IMR-90 (cell line): ENCODE data around the gene SH3D21. TPM values are rescaled to one million over a fixed set of nuclear protein-coding genes. Genes with fewer than 3 reads are reported as not detected.

Experiments
- ATAC-seq: fragments of 200-7000 bp; cut with Tn5 transposase; 2 replicates; pipeline ENCODE4 v1.9.1; 2020; ENCODE audit warnings: low read depth, mild to moderate bottlenecking, moderate library complexity
- BruUV-seq: library from RNA; stranded (reverse); fragments of 400-500 nt; replicated peaks from 2 replicates; lab custom pipeline; 2021; lab: Mats Ljungman, UMichigan
- CTCF ChIA-PET: fragments of 300-600 bp; formaldehyde crosslinking; extraction: SDS; loops from one replicate; lab custom pipeline; 2021; ENCODE audit warnings: antibody characterized with exemption; lab: Yijun Ruan, JAX
- POLR2A ChIA-PET: fragments of 300-600 bp; sonication (Branson Sonifier 250); formaldehyde crosslinking; loops from one replicate; lab custom pipeline; 2022; ENCODE audit warnings: antibody characterized with exemption; ENCODE audit not compliant: unreplicated experiment; lab: Charles Lee
- DNase-seq: peaks from one replicate; pipeline ENCODE4 v3.0.0; 2013
- H2AFZ ChIP-seq: replicated peaks from 2 replicates; pipeline ENCODE3; 2013; ENCODE audit warnings: low read length, mild to moderate bottlenecking; ENCODE audit not compliant: poor library complexity
- H2AK5ac ChIP-seq: 2 replicates; pipeline ENCODE4 v1.6.1; 2013; ENCODE audit warnings: low read depth, low read length, inconsistent platforms
- H2AK9ac ChIP-seq: replicated peaks from 2 replicates; pipeline ENCODE3; 2013; ENCODE audit warnings: mild to moderate bottlenecking, low read depth, low read length, moderate library complexity; ENCODE audit not compliant: poor library complexity
- H2BK120ac ChIP-seq: 2 replicates; pipeline ENCODE4 v1.6.1; 2013; ENCODE audit warnings: low read depth, low read length, inconsistent platforms
- H2BK15ac ChIP-seq: 3 replicates; pipeline ENCODE4 v1.6.1; 2013; ENCODE audit warnings: low read depth, low read length, inconsistent platforms
- H2BK20ac ChIP-seq: 2 replicates; pipeline ENCODE4 v1.6.1; 2013; ENCODE audit warnings: low read depth, mild to moderate bottlenecking, inconsistent platforms, low read length, moderate library complexity
- H2BK5ac ChIP-seq: 2 replicates; pipeline ENCODE4 v1.6.1; 2013; ENCODE audit warnings: mild to moderate bottlenecking, low read depth, low read length, inconsistent platforms; ENCODE audit not compliant: poor library complexity, severe bottlenecking
- H3K14ac ChIP-seq: replicated peaks from 2 replicates; pipeline ENCODE4 v1.6.1; 2013; ENCODE audit warnings: low read depth, low read length, inconsistent platforms
- H3K18ac ChIP-seq: 2 replicates; pipeline ENCODE4 v1.6.1; 2013; ENCODE audit warnings: low read depth, low read length, control low read depth
- H3K23ac ChIP-seq: 2 replicates; pipeline ENCODE4 v1.6.1; 2013; ENCODE audit warnings: low read depth, low read length, inconsistent platforms
- H3K27ac ChIP-seq: 2 replicates; pipeline ENCODE4 v1.5.1; 2013; ENCODE audit warnings: mild to moderate bottlenecking, control low read depth, low read length; ENCODE audit not compliant: insufficient read depth
- H3K27me3 ChIP-seq: 2 replicates; pipeline ENCODE4 v1.6.1; 2013; ENCODE audit warnings: low read length; ENCODE audit not compliant: control insufficient read depth, insufficient read depth
- H3K36me3 ChIP-seq: 2 replicates; pipeline ENCODE4 v1.6.1; 2013; ENCODE audit warnings: low read length, mixed read lengths; ENCODE audit not compliant: control insufficient read depth, insufficient read depth
- H3K4ac ChIP-seq: 2 replicates; pipeline ENCODE4 v1.6.1; 2013; ENCODE audit warnings: low read depth, low read length, inconsistent platforms
- H3K4me1 ChIP-seq: 2 replicates; pipeline ENCODE4 v1.6.1; 2013; ENCODE audit warnings: low read length, mixed read lengths; ENCODE audit not compliant: control insufficient read depth, insufficient read depth
- H3K4me2 ChIP-seq: 2 replicates; pipeline ENCODE4 v1.6.1; 2013; ENCODE audit warnings: low read depth, mild to moderate bottlenecking, control low read depth, low read length, moderate library complexity
- H3K4me3 ChIP-seq: 2 replicates; pipeline ENCODE4 v1.5.1; 2013; ENCODE audit warnings: low read depth, mild to moderate bottlenecking, control low read depth, low read length, moderate library complexity; ENCODE audit not compliant: insufficient read depth
- H3K56ac ChIP-seq: 2 replicates; pipeline ENCODE4 v1.6.1; 2013; ENCODE audit warnings: low read length, inconsistent platforms; ENCODE audit not compliant: insufficient read depth; ENCODE audit errors: extremely low read depth
- H3K79me1 ChIP-seq, 2 experiments: 2 replicates each; pipeline ENCODE4 v1.6.1; 2013; ENCODE audit warnings: low read length in 2 of 2, inconsistent platforms in 1 of 2, low read depth in 1 of 2
- H3K9ac ChIP-seq: 2 replicates; pipeline ENCODE4 v1.6.1; 2013; ENCODE audit warnings: low read depth, low read length, control low read depth
- H3K9me1 ChIP-seq: 2 replicates; pipeline ENCODE4 v1.6.1; 2013; ENCODE audit warnings: low read length, inconsistent platforms; ENCODE audit not compliant: insufficient read depth
- H3K9me3 ChIP-seq: 2 replicates; pipeline ENCODE4 v1.6.1; 2013; ENCODE audit warnings: low read length; ENCODE audit not compliant: control insufficient read depth, insufficient read depth
- H4K20me1 ChIP-seq: 2 replicates; pipeline ENCODE4 v1.6.1; 2013; ENCODE audit warnings: low read length, inconsistent platforms; ENCODE audit not compliant: insufficient read depth
- H4K5ac ChIP-seq: 2 replicates; pipeline ENCODE4 v1.6.1; 2013; ENCODE audit warnings: mild to moderate bottlenecking, low read depth, low read length, control low read depth
- H4K8ac ChIP-seq, 2 experiments: 2 replicates each; pipeline ENCODE4 v1.6.1; 2013; ENCODE audit warnings: low read depth in 2 of 2, low read length in 2 of 2, control low read depth in 1 of 2, inconsistent platforms in 1 of 2
- H4K91ac ChIP-seq: 2 replicates; pipeline ENCODE4 v1.6.1; 2013; ENCODE audit warnings: low read depth, low read length, inconsistent platforms; ENCODE audit not compliant: insufficient read depth
- BHLHE40 ChIP-seq: fragments of 150-350 bp; IDR thresholded peaks from 2 replicates; pipeline ENCODE4 v1.6.1; 2016; ENCODE audit warnings: mild to moderate bottlenecking, low read depth, low read length
- CHD1 ChIP-seq: IDR thresholded peaks from 2 replicates; pipeline ENCODE4 v1.6.1; 2012; ENCODE audit warnings: low read depth, low read length, improper control_type of control experiment
- FOS ChIP-seq: fragments of 150-350 bp; IDR thresholded peaks from 2 replicates; pipeline ENCODE4 v1.6.1; 2016; ENCODE audit warnings: low read depth, low read length
- MAFK ChIP-seq: IDR thresholded peaks from 2 replicates; pipeline ENCODE4 v1.6.1; 2012; ENCODE audit warnings: low read depth, low read length, improper control_type of control experiment
- MAZ ChIP-seq: IDR thresholded peaks from 2 replicates; pipeline ENCODE4 v1.6.1; 2012; ENCODE audit warnings: low read depth, mild to moderate bottlenecking, low read length, improper control_type of control experiment, moderate library complexity, borderline replicate concordance
- NFE2L2 ChIP-seq: fragments of 150-350 bp; IDR thresholded peaks from 2 replicates; pipeline ENCODE4 v1.6.1; 2016; ENCODE audit warnings: low read depth, mild to moderate bottlenecking, low read length
- USF2 ChIP-seq: fragments of 150-350 bp; IDR thresholded peaks from 2 replicates; pipeline ENCODE4 v1.6.1; 2017; ENCODE audit warnings: mild to moderate bottlenecking, antibody characterized with exemption, low read length, low read depth
- WGBS, 2 experiments: methylation state at CpG; one replicate each; pipeline versions ENCODE4 v1.1.5 to v1.1.7; 2013; ENCODE audit warnings: missing lambda C conversion rate in 2 of 2; ENCODE audit not compliant: insufficient read length in 1 of 2; ENCODE audit errors: extremely low coverage in 2 of 2; 5-methylcytosine and 5-hydroxymethylcytosine counted together
- dilution Hi-C: fragments of 300-500 bp; cut with HindIII; formaldehyde crosslinking; loops from one replicate; pipeline ENCODE4 v1.14.3; 2018; ENCODE audit warnings: low sequenced_read_pairs; ENCODE audit not compliant: unreplicated experiment
- in situ Hi-C: fragments of 300-500 bp; cut with MboI; formaldehyde crosslinking; loops from 3 replicates; pipeline ENCODE4 v1.14.3; 2019; ENCODE audit warnings: low sequenced_read_pairs, inconsistent platforms, mixed read lengths
- intact Hi-C: fragments of 100-400 bp; cut with micrococcal nuclease; formaldehyde crosslinking; loops from 2 replicates; pipeline ENCODE4 v1.10.0; 2022
- polyA plus RNA-seq, 3 experiments: library from polyadenylated mRNA; depleted of rRNA; stranded (reverse); fragments of >200 nt; gene quantifications; 2 replicates each; pipeline ENCODE4 v1.2.3, GENCODE V29; 2012; ENCODE audit warnings: low replicate concordance in 1 of 3
- total RNA-seq: library from RNA; depleted of rRNA; stranded (reverse); fragments of >200 nt; gene quantifications from 2 replicates; pipeline ENCODE4 v1.2.3, GENCODE V29; 2012

Gene SH3D21
- total and polyA plus RNA-seq, 2 of the 4 experiments (the other 2 are of a cell fraction): 1.8 to 11.9 TPM

DNA sequence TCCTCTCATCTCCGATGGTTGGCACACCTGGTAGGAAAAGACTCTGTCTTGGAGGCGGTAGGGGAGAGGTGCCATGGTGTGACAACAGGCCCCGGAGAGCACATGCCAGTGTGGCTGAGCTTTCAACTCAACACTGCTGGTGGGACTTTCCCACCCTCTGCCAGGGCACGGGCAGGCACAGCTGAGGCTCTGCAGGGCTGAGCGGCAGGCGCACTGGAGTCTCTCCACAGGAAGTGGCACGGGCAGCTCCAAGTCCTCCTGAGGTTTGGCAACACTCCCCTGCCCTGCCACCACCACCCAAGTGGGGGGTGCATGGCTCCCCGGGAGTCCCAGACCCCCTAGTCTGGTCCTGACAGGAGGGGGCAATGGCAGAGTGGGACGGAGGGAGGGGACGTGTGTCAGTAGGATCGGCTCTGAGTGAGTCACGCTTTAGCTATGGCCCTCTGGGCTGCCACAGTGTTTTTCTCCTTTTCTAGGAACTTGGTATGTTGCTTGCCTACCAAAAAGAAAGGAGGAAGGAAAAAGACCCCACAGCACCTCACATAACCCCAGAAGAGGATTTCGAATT lies 44.6 kb downstream of the SH3D21 start:
- ATAC-seq: peak; percentile 73
- POLR2A ChIA-PET: interaction anchor here (1.2 kb wide), 1 partner anchor 36 kb away, joined by 3 read pairs; no protein-coding TSS in a partner anchor
- Histone ChIP-seq H4K5ac (peak overlapping the region; percentile 77), H4K8ac (peak overlapping the region; percentile 78 to 98), H3K4me2 (peak overlapping the region; percentile 53), H3K4me1 (peaks cover 45% of the 10 kb centered on the region), H3K9ac (peak overlapping the region; percentile 50), H3K27ac (peak overlapping the region; percentile 91), H2BK20ac (peak overlapping the region; percentile 98), H2BK120ac (peak overlapping the region; percentile 99), H4K91ac (peak overlapping the region; percentile 100), H2AK9ac (peak overlapping the region; percentile 100), H3K56ac (peak overlapping the region; percentile 97), H2BK5ac (peak overlapping the region; percentile 99), H4K20me1 (no peaks in the 10 kb centered on the region), H2AFZ (peak overlapping the region; percentile 86), H3K4ac (peak overlapping the region; percentile 100), H2BK15ac (peak overlapping the region; percentile 97), H3K27me3 (no peaks in the 10 kb centered on the region), H3K4me3 (no peak overlapping the region), H3K36me3 (peaks cover 49% of the 10 kb centered on the region), H3K9me1 (peaks cover 37% of the 10 kb centered on the region), H3K9me3 (no peaks in the 10 kb centered on the region), H2AK5ac (peak overlapping the region; percentile 99), H3K18ac (peak overlapping the region; percentile 81), H3K79me1 (peaks cover 13 to 70% of the 10 kb centered on the region in 2 experiments; a peak in 3 of 4 replicates), H3K23ac (peak overlapping the region; percentile 99), H3K14ac (peak overlapping the region; percentile 98)
- intact Hi-C loops (loop anchor here (2.0 kb wide), 2 partner anchors 28 to 70 kb away; partner anchors contain the start of gene EVA1B), dilution Hi-C loops (no loop called here), in situ Hi-C loops (no loop called here)
- BruUV-seq: no TSS peak
- CTCF ChIA-PET: interaction anchor here (1.0 to 3.2 kb wide), 4 partner anchors 8 to 27 kb away, joined by 4 to 18 read pairs (median 10); partner anchors contain the start of gene EVA1B
- TF ChIP-seq BHLHE40: peak; percentile 47; the same call in 1 of the 2 replicates
- TF ChIP-seq MAFK: no peak
- peak; percentile 70 for TF ChIP-seq FOS
- no peak for TF ChIP-seq CHD1
- TF ChIP-seq USF2: no peak
- TF ChIP-seq MAZ: peak; percentile 95
- TF ChIP-seq NFE2L2: no peak
- DNase-seq: peak; percentile 80
- WGBS, 2 experiments: 58% methylated on average over 2 of the region's 13 CpGs; no CpG with 5 or more reads in 1 of the 2 experiments
